H54 (cell line): ENCODE data around the gene VAV1.

Source experiments
- DNase-seq: peaks from one replicate; pipeline ENCODE4 v3.0.0; 2011; ENCODE audit warnings: low spot score, mixed read lengths; ENCODE audit not compliant: insufficient read length
- FAIRE-seq: peaks from 3 replicates; lab custom pipeline; 2011; peaks lifted over from hg19 to GRCh38; lab: Jason Lieb, UNC
- POLR2A ChIP-seq: IDR thresholded peaks from 2 replicates; pipeline ENCODE4 v1.6.1; 2011; ENCODE audit warnings: low read depth, mild to moderate bottlenecking, low read length

The VAV1 gene, protein sequence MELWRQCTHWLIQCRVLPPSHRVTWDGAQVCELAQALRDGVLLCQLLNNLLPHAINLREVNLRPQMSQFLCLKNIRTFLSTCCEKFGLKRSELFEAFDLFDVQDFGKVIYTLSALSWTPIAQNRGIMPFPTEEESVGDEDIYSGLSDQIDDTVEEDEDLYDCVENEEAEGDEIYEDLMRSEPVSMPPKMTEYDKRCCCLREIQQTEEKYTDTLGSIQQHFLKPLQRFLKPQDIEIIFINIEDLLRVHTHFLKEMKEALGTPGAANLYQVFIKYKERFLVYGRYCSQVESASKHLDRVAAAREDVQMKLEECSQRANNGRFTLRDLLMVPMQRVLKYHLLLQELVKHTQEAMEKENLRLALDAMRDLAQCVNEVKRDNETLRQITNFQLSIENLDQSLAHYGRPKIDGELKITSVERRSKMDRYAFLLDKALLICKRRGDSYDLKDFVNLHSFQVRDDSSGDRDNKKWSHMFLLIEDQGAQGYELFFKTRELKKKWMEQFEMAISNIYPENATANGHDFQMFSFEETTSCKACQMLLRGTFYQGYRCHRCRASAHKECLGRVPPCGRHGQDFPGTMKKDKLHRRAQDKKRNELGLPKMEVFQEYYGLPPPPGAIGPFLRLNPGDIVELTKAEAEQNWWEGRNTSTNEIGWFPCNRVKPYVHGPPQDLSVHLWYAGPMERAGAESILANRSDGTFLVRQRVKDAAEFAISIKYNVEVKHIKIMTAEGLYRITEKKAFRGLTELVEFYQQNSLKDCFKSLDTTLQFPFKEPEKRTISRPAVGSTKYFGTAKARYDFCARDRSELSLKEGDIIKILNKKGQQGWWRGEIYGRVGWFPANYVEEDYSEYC

GRCh38 chr19:6772028-6772865, at the start of gene VAV1:
VAV1 (plus strand) TSS chr19:6772708; CDS start chr19:6772808, 100 bp downstream.
- DNase-seq (no peak), FAIRE-seq (no peak)
- no peak for TF ChIP-seq POLR2A

- DNase-seq (no peak), FAIRE-seq (no peak)
- no peak for TF ChIP-seq POLR2A
Observed at GRCh38 chr19:6723108-6723618, 49.3 kb upstream of the VAV1 start.

DNA sequence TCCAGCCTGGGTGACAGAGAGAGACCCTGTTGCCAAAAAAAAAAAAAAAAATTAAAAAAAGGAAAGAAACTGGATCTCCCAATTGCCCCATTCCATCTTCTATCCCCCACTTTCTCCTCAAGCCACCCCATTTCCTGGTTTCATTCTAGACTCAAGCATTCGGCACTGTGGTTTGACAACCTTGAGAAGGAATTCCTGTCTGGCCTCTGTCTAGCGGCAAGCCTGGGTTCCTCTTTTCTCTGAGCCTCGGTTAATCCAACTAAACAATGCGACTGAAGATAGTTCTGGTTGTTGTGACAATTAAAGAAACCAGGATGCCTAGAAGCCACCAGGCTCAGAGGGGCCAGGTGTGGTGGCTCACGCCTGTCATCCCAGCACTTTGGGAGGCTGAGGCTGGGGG, 48.8 kb upstream of the VAV1 start:
- no peak for TF ChIP-seq POLR2A
- FAIRE-seq (no peak), DNase-seq (no peak)

DNA sequence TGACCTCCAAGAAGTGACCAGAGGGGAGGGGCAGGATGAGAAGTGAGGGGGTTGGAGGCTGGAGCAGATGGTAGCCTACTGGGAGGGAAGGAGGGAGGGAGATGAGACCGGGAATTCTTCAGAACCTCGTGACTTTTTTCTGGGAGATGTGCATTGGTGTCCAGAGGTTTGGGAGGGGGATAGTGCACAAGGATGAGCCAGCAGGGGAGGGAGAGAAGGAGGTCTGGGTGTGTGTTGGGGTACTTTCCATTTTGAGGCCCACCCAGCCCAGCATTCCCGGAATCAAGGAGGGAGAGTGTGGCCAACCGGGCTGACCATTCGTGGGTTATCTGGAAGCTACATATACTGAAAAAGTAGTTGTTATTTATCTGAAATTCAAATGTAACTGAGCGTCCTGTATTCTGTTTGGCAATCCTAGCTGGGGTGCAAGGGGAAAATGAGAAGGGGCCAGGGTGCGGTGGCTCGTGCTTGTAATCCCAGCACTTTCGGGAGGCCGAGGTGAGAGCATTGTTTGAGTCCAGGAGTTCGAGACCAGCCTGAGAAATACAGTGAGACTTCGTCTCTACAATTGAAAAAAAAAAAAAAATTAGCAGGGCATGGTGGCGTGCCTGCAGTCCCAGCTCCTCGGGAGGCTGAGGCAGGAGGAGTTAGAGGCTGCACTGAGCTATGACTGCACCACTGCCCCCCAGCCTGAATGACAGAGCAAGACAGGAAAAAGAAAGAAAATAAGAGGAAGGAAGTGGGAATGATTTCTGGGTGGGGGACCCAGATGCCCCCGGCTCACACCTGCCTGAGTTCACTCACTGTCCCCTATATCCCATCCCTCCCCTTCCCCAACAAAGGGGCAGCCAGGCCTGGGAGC, 47.6 kb upstream of the VAV1 start:
- no peak for DNase-seq
- no peak for FAIRE-seq
- no peak for TF ChIP-seq POLR2A

- no peak for FAIRE-seq
- no peak for TF ChIP-seq POLR2A
- DNase-seq, result no peak
Observed at GRCh38 chr19:6725513-6726231, 46.8 kb upstream of the VAV1 start.

DNA sequence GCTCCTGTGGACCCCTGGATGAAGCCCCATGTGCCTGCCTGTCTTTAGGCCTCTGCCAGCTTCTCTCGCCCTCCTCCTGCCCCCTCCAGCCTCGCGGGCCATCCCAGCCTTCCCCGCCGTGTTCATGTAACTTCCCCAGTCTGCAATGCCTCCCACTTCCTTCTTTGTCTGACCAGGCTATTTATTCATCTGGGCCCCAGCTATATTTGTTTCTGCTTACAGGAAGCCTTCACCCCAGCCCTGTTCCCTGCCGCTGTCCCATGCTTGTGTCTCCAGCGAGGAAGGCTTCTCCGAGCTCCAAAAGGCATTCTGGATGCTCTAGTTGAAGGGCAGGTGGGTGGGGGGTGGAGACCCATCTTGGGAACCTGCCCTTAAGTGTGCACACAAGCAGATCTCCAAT, 44.2 kb upstream of the VAV1 start:
- FAIRE-seq (no peak), DNase-seq (no peak)
- no peak for TF ChIP-seq POLR2A

- no peak for TF ChIP-seq POLR2A
- no peak for DNase-seq
- FAIRE-seq, result no peak
Observed at GRCh38 chr19:6729573-6730152, 42.8 kb upstream of the VAV1 start.

GRCh38 chr19:6730153-6730804, 42.2 kb upstream of the VAV1 start:
- no peak for TF ChIP-seq POLR2A
- FAIRE-seq (no peak), DNase-seq (no peak)

DNA sequence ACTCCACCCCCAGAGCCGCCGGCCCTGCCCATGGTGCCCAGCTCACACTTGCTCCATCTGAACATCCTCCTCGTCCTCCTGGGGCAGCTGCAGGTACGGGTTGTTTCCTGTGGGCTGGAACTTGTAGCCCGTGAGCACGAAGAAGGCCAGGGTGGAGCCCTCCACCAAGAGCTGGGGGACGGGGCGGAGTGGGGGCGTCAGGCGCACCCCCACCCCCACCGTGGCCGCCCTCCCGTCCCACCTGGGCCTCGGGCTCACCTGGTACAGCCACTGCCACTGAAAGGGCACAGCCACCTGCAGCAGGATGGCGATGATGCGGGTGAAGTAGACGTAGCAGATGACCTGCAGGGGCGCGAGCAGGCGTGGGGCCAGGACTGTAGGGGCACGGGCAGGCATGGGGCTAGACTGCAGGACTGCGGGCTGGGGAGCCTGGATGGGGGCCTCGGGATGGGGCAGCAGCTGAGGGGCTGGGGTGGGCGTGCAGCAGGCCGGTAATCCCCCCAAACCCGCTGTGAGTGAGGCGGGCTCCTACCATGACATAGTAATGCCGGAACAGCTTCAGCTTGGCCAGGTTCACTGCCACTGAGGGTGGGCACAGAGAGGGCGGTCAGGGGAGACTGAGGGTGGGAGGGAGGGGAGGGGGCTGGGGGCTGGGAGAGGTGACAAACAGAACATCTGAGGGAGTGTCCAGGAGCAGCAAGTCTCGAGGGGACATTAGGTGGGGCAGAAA, 41.4 kb upstream of the VAV1 start:
- no peak for TF ChIP-seq POLR2A
- FAIRE-seq, result no peak
- no peak for DNase-seq

GRCh38 chr19:6731822-6732221, 40.7 kb upstream of the VAV1 start:
- DNase-seq (no peak), FAIRE-seq (no peak)
- TF ChIP-seq POLR2A, result no peak
